ENCODE data around the gene PLXNB3. TPM values are rescaled to one million over a fixed set of nuclear protein-coding genes. Genes with fewer than 3 reads are reported as not detected.

The PLXNB3 gene
- polyA plus RNA-seq, 3 donors from 2014 or later, result not detected

- H3K4me1 Mint-ChIP-seq, result peaks cover 10% of the 10 kb centered on the region in 2 donors
- no peak overlapping the region for H3K27ac Mint-ChIP-seq
- H3K4me3 Mint-ChIP-seq, result no peak overlapping the region
- H3K36me3 Mint-ChIP-seq, result peaks cover 0 to 4% (median 0%) of the 10 kb centered on the region in 3 donors
- DNase-seq, result no peak
- peaks cover 4 to 9% (median 7%) of the 10 kb centered on the region in 3 donors for H3K27me3 Mint-ChIP-seq (ENCODE audit: low read depth in 3 of 3)
- no peaks in the 10 kb centered on the region for H3K9me3 Mint-ChIP-seq
Measured at GRCh38 chrX:153789654-153790053, 25.6 kb downstream of the PLXNB3 start.

- Mint-ChIP-seq H3K4me3 (no peak overlapping the region), H3K36me3 (peaks cover 0 to 4% (median 0%) of the 10 kb centered on the region in 3 donors), H3K4me1 (peaks cover 17 to 22% of the 10 kb centered on the region in 2 donors), H3K9me3 (no peaks in the 10 kb centered on the region), H3K27ac (no peak overlapping the region), H3K27me3 (ENCODE audit: low read depth in 3 of 3) (peaks cover 4 to 9% (median 7%) of the 10 kb centered on the region in 3 donors)
- DNase-seq, result no peak
Measured at GRCh38 chrX:153791104-153791852, 27.2 kb downstream of the PLXNB3 start.

GRCh38 chrX:153792368-153792767 is 28.3 kb downstream of the PLXNB3 start:
- H3K27ac Mint-ChIP-seq, result no peak overlapping the region
- peak overlapping the region in 3 of 5 donors; percentile 87 to 92 (median 89) for H3K4me3 Mint-ChIP-seq
- H3K9me3 Mint-ChIP-seq, result no peaks in the 10 kb centered on the region
- peaks cover 4 to 9% (median 7%) of the 10 kb centered on the region in 3 donors for H3K27me3 Mint-ChIP-seq (ENCODE audit: low read depth in 3 of 3)
- no peaks in the 10 kb centered on the region for H3K36me3 Mint-ChIP-seq
- no peak for DNase-seq
- peaks cover 22 to 28% of the 10 kb centered on the region in 2 donors for H3K4me1 Mint-ChIP-seq

- Mint-ChIP-seq H3K4me1 (peaks cover 22 to 28% of the 10 kb centered on the region in 2 donors), H3K36me3 (no peaks in the 10 kb centered on the region), H3K9me3 (no peaks in the 10 kb centered on the region), H3K27ac (peak overlapping the region; percentile 44 to 94 (median 84)), H3K4me3 (peak overlapping the region; percentile 87 to 92 (median 89)), H3K27me3 (ENCODE audit: low read depth in 3 of 3) (peaks cover 4 to 9% (median 7%) of the 10 kb centered on the region in 3 donors)
- DNase-seq, result no peak
Measured at GRCh38 chrX:153793291-153793690, 29.2 kb downstream of the PLXNB3 start.

- peaks cover 22 to 28% of the 10 kb centered on the region in 2 donors for H3K4me1 Mint-ChIP-seq
- peak within 1 kb of the TSS; percentile 87 to 92 (median 89) for H3K4me3 Mint-ChIP-seq
- peaks cover 4 to 9% (median 7%) of the 10 kb centered on the region in 3 donors for H3K27me3 Mint-ChIP-seq (ENCODE audit: low read depth in 3 of 3)
- peak within 1 kb of the TSS; percentile 81 to 94 (median 90) for H3K27ac Mint-ChIP-seq
- no peaks in the 10 kb centered on the region for H3K36me3 Mint-ChIP-seq
- DNase-seq, result peak; percentile 93 to 96 (median 96)
- H3K9me3 Mint-ChIP-seq, result no peaks in the 10 kb centered on the region
Measured at GRCh38 chrX:153794018-153794896, 30.2 kb downstream of the PLXNB3 start, which contains the start of the genes IDH3G and SSR4. Gene IDH3G, minus strand, starts transcription at chrX:153794375. Its CDS starts 49 bp downstream, at chrX:153794326. Gene SSR4, plus strand, starts transcription at chrX:153794668. Its CDS starts 20 bp downstream, at chrX:153794688.

GRCh38 chrX:153794897-153795816 is 31.1 kb downstream of the PLXNB3 start:
- no peaks in the 10 kb centered on the region for H3K36me3 Mint-ChIP-seq
- peaks cover 4 to 7% (median 7%) of the 10 kb centered on the region in 3 donors for H3K27me3 Mint-ChIP-seq (ENCODE audit: low read depth in 3 of 3)
- H3K4me3 Mint-ChIP-seq, result peak overlapping the region; percentile 87 to 92 (median 89)
- H3K27ac Mint-ChIP-seq, result peak overlapping the region; percentile 81 to 91 (median 87)
- no peak for DNase-seq
- H3K9me3 Mint-ChIP-seq, result no peaks in the 10 kb centered on the region
- H3K4me1 Mint-ChIP-seq, result peaks cover 22 to 28% of the 10 kb centered on the region in 2 donors

GRCh38 chrX:153797415-153798015 is 33.5 kb downstream of the PLXNB3 start:
- Mint-ChIP-seq H3K4me1 (peaks cover 22 to 27% of the 10 kb centered on the region in 2 donors), H3K36me3 (no peaks in the 10 kb centered on the region), H3K4me3 (no peak overlapping the region), H3K9me3 (no peaks in the 10 kb centered on the region), H3K27me3 (ENCODE audit: low read depth in 3 of 3) (peaks cover 4 to 8% (median 7%) of the 10 kb centered on the region in 3 donors), H3K27ac (no peak overlapping the region)
- no peak for DNase-seq

- Mint-ChIP-seq H3K27me3 (ENCODE audit: low read depth in 3 of 3) (peaks cover 1 to 4% (median 1%) of the 10 kb centered on the region in 3 donors), H3K4me3 (no peak overlapping the region), H3K36me3 (no peaks in the 10 kb centered on the region), H3K4me1 (peaks cover 12 to 18% of the 10 kb centered on the region in 2 donors), H3K27ac (no peak overlapping the region), H3K9me3 (no peaks in the 10 kb centered on the region)
- DNase-seq, result no peak
Measured at GRCh38 chrX:153799326-153799725, 35.3 kb downstream of the PLXNB3 start.

GRCh38 chrX:153800177-153800722 is 36.2 kb downstream of the PLXNB3 start:
- peaks cover 0 to 2% (median 0%) of the 10 kb centered on the region in 3 donors for H3K27me3 Mint-ChIP-seq (ENCODE audit: low read depth in 3 of 3)
- H3K27ac Mint-ChIP-seq, result no peak overlapping the region
- H3K9me3 Mint-ChIP-seq, result no peaks in the 10 kb centered on the region
- peaks cover 12 to 16% of the 10 kb centered on the region in 2 donors for H3K4me1 Mint-ChIP-seq
- H3K36me3 Mint-ChIP-seq, result no peaks in the 10 kb centered on the region
- H3K4me3 Mint-ChIP-seq, result no peak overlapping the region
- no peak for DNase-seq

GRCh38 chrX:153800746-153801145 is 36.7 kb downstream of the PLXNB3 start:
- Mint-ChIP-seq H3K4me3 (no peak overlapping the region), H3K27me3 (ENCODE audit: low read depth in 3 of 3) (peaks cover 0 to 2% (median 0%) of the 10 kb centered on the region in 3 donors), H3K9me3 (peaks cover 0 to 2% (median 0%) of the 10 kb centered on the region in 6 donors), H3K36me3 (no peaks in the 10 kb centered on the region), H3K4me1 (peaks cover 11% of the 10 kb centered on the region in 2 donors), H3K27ac (no peak overlapping the region)
- DNase-seq, result no peak

GRCh38 chrX:153801669-153802068 is 37.6 kb downstream of the PLXNB3 start:
- H3K4me1 Mint-ChIP-seq, result peaks cover 1 to 2% of the 10 kb centered on the region in 2 donors

GRCh38 chrX:153802513-153803045 is 38.5 kb downstream of the PLXNB3 start:
- no peaks in the 10 kb centered on the region for H3K4me1 Mint-ChIP-seq
- H3K27me3 Mint-ChIP-seq (ENCODE audit: low read depth in 3 of 3), result peaks cover 0 to 2% (median 0%) of the 10 kb centered on the region in 3 donors
- H3K4me3 Mint-ChIP-seq, result no peak overlapping the region
- no peaks in the 10 kb centered on the region for H3K36me3 Mint-ChIP-seq
- no peak for DNase-seq
- H3K27ac Mint-ChIP-seq, result peak overlapping the region in 1 of 6 donors; percentile 67
- H3K9me3 Mint-ChIP-seq, result peaks cover 0 to 2% (median 0%) of the 10 kb centered on the region in 6 donors

More at GRCh38 chrX:153801669-153802068, 37.6 kb downstream of the PLXNB3 start:
- no peak for DNase-seq
- Mint-ChIP-seq H3K27ac (peak overlapping the region in 2 of 6 donors; percentile 18 to 34), H3K9me3 (peaks cover 0 to 2% (median 0%) of the 10 kb centered on the region in 6 donors), H3K4me3 (no peak overlapping the region), H3K27me3 (ENCODE audit: low read depth in 3 of 3) (peaks cover 0 to 2% (median 0%) of the 10 kb centered on the region in 3 donors), H3K36me3 (no peaks in the 10 kb centered on the region)
